ENCODE data around the gene OR11H7.

GRCh38 chr14:20262642-20263128, 33.9 kb downstream of the OR11H7 start:
- TF ChIP-seq CTCF (IDR thresholded peaks at IDR 0.05; ENCODE audit: low read depth, low read length) (no peak), POLR2A (IDR thresholded peaks at IDR 0.05; ENCODE audit: extremely low read depth, insufficient read length) (no peak)

Measured in NB4 (cell line).